Adipocyte (in vitro differentiated cells): Measurements from ENCODE around the gene ERCC4.

Experiments used
- DNase-seq: peaks from one replicate; pipeline ENCODE4 v3.0.0-alpha.2; 2015; ENCODE audit warnings: low read depth
- H3K27me3 ChIP-seq: replicated peaks from 2 replicates; pipeline ENCODE4 v1.7.0; 2013; ENCODE audit warnings: mild to moderate bottlenecking, low read length, moderate library complexity; ENCODE audit not compliant: control insufficient read depth, insufficient read depth
- H3K36me3 ChIP-seq: 2 replicates; pipeline ENCODE4 v1.7.0; 2013; ENCODE audit warnings: low read length, mild to moderate bottlenecking, moderate library complexity; ENCODE audit not compliant: control insufficient read depth, insufficient read depth, severe bottlenecking
- H3K4me1 ChIP-seq: 2 replicates; pipeline ENCODE4 v1.7.0; 2013; ENCODE audit warnings: mild to moderate bottlenecking, low read length, moderate library complexity; ENCODE audit not compliant: control insufficient read depth, insufficient read depth
- H3K4me3 ChIP-seq: 2 replicates; pipeline ENCODE4 v1.7.0; 2013; ENCODE audit warnings: mild to moderate bottlenecking, low read length, moderate library complexity
- H3K9ac ChIP-seq: 2 replicates; pipeline ENCODE4 v1.7.0; 2013; ENCODE audit warnings: mild to moderate bottlenecking, low read length, moderate library complexity
- H3K9me3 ChIP-seq: 2 replicates; pipeline ENCODE4 v1.7.0; 2013; ENCODE audit warnings: mild to moderate bottlenecking, low read length, moderate library complexity; ENCODE audit not compliant: control insufficient read depth

Gene ERCC4

DNA sequence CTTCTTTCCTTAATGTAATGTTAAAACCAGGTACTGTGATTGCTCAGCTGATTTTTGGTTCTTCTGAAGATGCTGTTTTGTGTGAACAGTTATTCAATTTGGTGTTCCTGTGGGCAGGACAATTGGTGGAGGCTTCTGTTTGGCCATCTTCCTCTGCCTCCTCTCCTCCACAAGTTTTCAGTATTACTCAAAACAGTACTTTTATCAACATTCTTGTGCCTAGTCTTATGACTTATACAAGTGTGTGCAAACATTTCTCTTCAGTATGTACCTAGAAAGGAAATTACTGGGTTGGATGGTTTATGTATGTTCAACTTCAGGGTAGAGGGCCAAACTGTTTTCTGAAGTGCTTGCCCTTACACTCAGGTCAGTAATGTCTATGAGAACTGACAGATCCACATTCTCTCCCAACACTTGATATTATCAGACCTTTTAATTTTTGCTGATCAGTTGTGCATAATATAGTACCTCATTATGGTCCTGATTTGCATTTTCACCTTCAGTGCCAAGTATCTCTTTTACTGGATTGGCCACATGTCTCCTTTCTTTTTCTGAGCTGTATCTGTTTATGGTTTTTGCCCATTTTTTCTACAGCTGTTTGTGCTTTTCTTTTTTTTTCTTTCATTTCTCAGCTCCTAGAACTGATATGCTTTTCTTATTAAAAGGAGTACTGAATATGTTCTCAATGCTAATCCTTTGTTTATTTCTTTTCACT is 50.9 kb downstream of the ERCC4 start:
- no peak for DNase-seq
- Histone ChIP-seq H3K4me1 (no peaks in the 10 kb centered on the region), H3K27me3 (no peaks in the 10 kb centered on the region), H3K36me3 (no peaks in the 10 kb centered on the region), H3K9ac (no peak overlapping the region), H3K9me3 (peaks cover 12% of the 10 kb centered on the region), H3K4me3 (no peak overlapping the region)

GRCh38 chr16:13973321-13974023 is 53.5 kb downstream of the ERCC4 start:
- Histone ChIP-seq H3K4me3 (no peak overlapping the region), H3K9ac (no peak overlapping the region), H3K36me3 (no peaks in the 10 kb centered on the region), H3K4me1 (no peaks in the 10 kb centered on the region), H3K9me3 (peaks cover 5% of the 10 kb centered on the region), H3K27me3 (no peaks in the 10 kb centered on the region)
- DNase-seq, result no peak

GRCh38 chr16:13977177-13977576 is 57.2 kb downstream of the ERCC4 start:
- no peaks in the 10 kb centered on the region for H3K27me3 ChIP-seq

DNA sequence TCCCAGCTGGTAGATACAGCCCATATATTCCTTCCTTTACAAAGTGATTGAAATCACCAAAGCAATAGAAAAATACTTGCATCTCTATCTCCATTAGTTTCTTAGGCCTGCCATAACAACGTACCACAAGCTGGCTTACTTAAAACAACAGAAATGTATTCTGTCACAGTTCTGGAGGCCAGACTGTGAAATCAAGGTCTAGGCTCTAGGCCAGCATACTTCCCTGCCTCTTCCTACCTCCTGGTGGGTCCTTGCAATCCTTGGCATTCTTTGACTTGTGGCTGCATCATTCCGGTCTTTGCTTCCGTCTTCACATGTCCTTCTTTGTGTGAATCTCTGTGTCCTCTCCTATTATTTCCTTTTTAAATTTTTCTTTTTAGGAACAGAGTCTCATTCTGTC is 62.5 kb downstream of the ERCC4 start:
- H3K9ac ChIP-seq, result no peak overlapping the region
- no peaks in the 10 kb centered on the region for H3K36me3 ChIP-seq
- no peaks in the 10 kb centered on the region for H3K27me3 ChIP-seq
- H3K4me1 ChIP-seq, result no peaks in the 10 kb centered on the region
- peaks cover 16% of the 10 kb centered on the region for H3K9me3 ChIP-seq
- DNase-seq, result peak; percentile 48
- H3K4me3 ChIP-seq, result no peak overlapping the region

More at GRCh38 chr16:13977177-13977576, 57.2 kb downstream of the ERCC4 start:
- H3K4me3 ChIP-seq, result no peak overlapping the region
- no peaks in the 10 kb centered on the region for H3K4me1 ChIP-seq
- peaks cover 16% of the 10 kb centered on the region for H3K9me3 ChIP-seq
- DNase-seq, result no peak
- no peaks in the 10 kb centered on the region for H3K36me3 ChIP-seq
- no peak overlapping the region for H3K9ac ChIP-seq

- Histone ChIP-seq H3K36me3 (no peaks in the 10 kb centered on the region), H3K9ac (no peak overlapping the region), H3K4me3 (no peak overlapping the region), H3K4me1 (no peaks in the 10 kb centered on the region), H3K9me3 (peaks cover 16% of the 10 kb centered on the region), H3K27me3 (no peaks in the 10 kb centered on the region)
- no peak for DNase-seq
Measured at GRCh38 chr16:13983625-13984024, 63.7 kb downstream of the ERCC4 start.

DNA sequence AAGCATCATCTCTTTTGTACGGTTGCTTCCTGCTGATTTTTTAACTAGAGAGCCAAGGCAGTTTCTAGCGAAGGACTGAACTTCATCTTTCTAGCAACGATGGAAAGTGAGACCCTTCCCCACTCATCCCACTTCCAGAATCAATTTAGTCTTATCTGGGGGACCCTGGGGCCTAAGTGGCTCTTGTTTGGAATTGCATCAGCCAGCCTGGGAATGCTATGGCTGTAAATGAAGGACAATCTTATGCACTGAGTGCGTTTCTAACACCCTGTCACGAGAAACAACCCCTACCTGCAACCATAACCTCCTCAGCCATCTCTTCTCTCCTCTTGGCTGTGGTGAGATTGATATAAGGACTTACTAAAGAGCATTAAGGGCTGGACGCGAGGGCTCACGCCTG is 64.8 kb downstream of the ERCC4 start:
- H3K4me3 ChIP-seq, result no peak overlapping the region
- H3K36me3 ChIP-seq, result no peaks in the 10 kb centered on the region
- peaks cover 11% of the 10 kb centered on the region for H3K9me3 ChIP-seq
- no peak for DNase-seq
- H3K4me1 ChIP-seq, result no peaks in the 10 kb centered on the region
- H3K9ac ChIP-seq, result no peak overlapping the region
- H3K27me3 ChIP-seq, result no peaks in the 10 kb centered on the region

DNA sequence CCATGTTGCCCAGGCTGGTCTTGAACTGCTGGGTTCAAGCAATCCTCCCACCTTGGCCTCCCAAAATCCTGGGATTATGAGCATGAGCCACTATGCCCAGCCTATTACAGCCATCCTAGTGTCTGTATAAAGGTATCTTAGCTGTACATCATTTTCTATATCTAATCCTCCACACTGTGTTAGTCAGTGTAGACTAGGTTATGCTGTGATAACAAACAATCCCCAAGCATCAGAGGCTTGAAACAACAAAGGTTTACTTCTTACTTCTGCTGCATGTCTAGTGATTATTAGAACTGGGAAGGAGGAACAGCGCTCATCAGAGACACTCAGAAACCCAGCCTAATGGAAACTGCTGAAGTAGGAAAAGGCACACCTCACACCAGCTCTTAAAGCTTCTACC is 68.1 kb downstream of the ERCC4 start:
- no peaks in the 10 kb centered on the region for H3K9me3 ChIP-seq
- H3K9ac ChIP-seq, result no peak overlapping the region
- H3K36me3 ChIP-seq, result no peaks in the 10 kb centered on the region
- H3K27me3 ChIP-seq, result no peaks in the 10 kb centered on the region
- H3K4me1 ChIP-seq, result no peaks in the 10 kb centered on the region
- DNase-seq, result no peak
- H3K4me3 ChIP-seq, result no peak overlapping the region

GRCh38 chr16:13992322-13992721 is 72.4 kb downstream of the ERCC4 start:
- no peak for DNase-seq
- no peaks in the 10 kb centered on the region for H3K4me1 ChIP-seq
- no peaks in the 10 kb centered on the region for H3K27me3 ChIP-seq
- H3K9me3 ChIP-seq, result no peaks in the 10 kb centered on the region
- H3K4me3 ChIP-seq, result no peak overlapping the region
- H3K36me3 ChIP-seq, result no peaks in the 10 kb centered on the region
- no peak overlapping the region for H3K9ac ChIP-seq

GRCh38 chr16:13992976-13993375 is 73.0 kb downstream of the ERCC4 start:
- Histone ChIP-seq H3K4me1 (no peaks in the 10 kb centered on the region), H3K9me3 (no peaks in the 10 kb centered on the region)
- no peak for DNase-seq

GRCh38 chr16:13994239-13995106 is 74.5 kb downstream of the ERCC4 start:
- Histone ChIP-seq H3K9me3 (no peaks in the 10 kb centered on the region), H3K27me3 (no peaks in the 10 kb centered on the region), H3K4me3 (no peak overlapping the region), H3K4me1 (no peaks in the 10 kb centered on the region), H3K9ac (no peak overlapping the region), H3K36me3 (no peaks in the 10 kb centered on the region)
- no peak for DNase-seq

More at GRCh38 chr16:13992976-13993375, 73.0 kb downstream of the ERCC4 start:
- H3K27me3 ChIP-seq, result no peaks in the 10 kb centered on the region
- no peak overlapping the region for H3K9ac ChIP-seq
- H3K4me3 ChIP-seq, result no peak overlapping the region
- H3K36me3 ChIP-seq, result no peaks in the 10 kb centered on the region

GRCh38 chr16:13995194-13995593 is 75.2 kb downstream of the ERCC4 start:
- Histone ChIP-seq H3K36me3 (no peaks in the 10 kb centered on the region), H3K4me3 (no peak overlapping the region), H3K27me3 (no peaks in the 10 kb centered on the region), H3K9me3 (no peaks in the 10 kb centered on the region), H3K9ac (no peak overlapping the region), H3K4me1 (no peaks in the 10 kb centered on the region)
- no peak for DNase-seq
